Left hindlimb (tissue), 1 donor: Measurements from ENCODE around the gene LCE6A.

Experiments used
- DNase-seq: peaks from one replicate; pipeline ENCODE4 v3.0.0-alpha.2; 2018

Gene LCE6A

GRCh38 chr1:152878042-152878441, 35.4 kb downstream of the LCE6A start, which contains the start of gene SMCP:
Gene SMCP, plus strand, starts transcription at chr1:152878322. Its CDS starts 6,101 bp downstream, at chr1:152884423.
- DNase-seq = no peak

- DNase-seq = no peak
Measured at GRCh38 chr1:152879559-152880198, 37.0 kb downstream of the LCE6A start.

GRCh38 chr1:152880316-152880715, 37.7 kb downstream of the LCE6A start:
- DNase-seq = no peak

- no peak for DNase-seq
Measured at GRCh38 chr1:152880907-152881306, 38.3 kb downstream of the LCE6A start.

- no peak for DNase-seq
Measured at GRCh38 chr1:152884085-152884484, 41.4 kb downstream of the LCE6A start.

- no peak for DNase-seq
Measured at GRCh38 chr1:152884506-152884905, 41.9 kb downstream of the LCE6A start.

GRCh38 chr1:152884966-152885624, 42.4 kb downstream of the LCE6A start:
- DNase-seq = no peak

GRCh38 chr1:152886085-152886484, 43.4 kb downstream of the LCE6A start:
- DNase-seq = no peak

GRCh38 chr1:152886758-152887409, 44.2 kb downstream of the LCE6A start:
- no peak for DNase-seq

- DNase-seq = no peak
Measured at GRCh38 chr1:152888126-152888525, 45.5 kb downstream of the LCE6A start.
